Measurements from ENCODE around the gene HIVEP2.

The HIVEP2 gene

GRCh38 chr6:142765306-142765705 lies 179.7 kb downstream of the HIVEP2 start:
- no peak for DNase-seq

DNA sequence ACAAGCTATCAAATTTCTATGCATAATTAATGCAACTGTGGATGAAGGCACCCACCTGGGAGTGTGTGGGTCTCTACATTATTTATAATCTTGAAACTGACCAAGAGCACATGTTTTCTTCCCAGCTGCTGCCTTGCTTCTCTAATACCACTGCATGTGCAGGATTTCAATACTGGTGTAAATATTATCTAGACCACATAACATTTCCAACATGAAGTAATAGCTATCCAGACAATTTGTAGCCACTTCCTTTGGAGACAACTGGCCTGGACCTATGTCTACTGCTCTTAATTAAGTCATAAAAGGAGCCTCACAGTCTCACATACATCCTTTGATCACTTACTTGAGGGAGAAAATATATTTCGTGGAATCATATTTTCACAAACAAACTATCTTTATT lies 180.7 kb downstream of the HIVEP2 start:
- DNase-seq = no peak

DNA sequence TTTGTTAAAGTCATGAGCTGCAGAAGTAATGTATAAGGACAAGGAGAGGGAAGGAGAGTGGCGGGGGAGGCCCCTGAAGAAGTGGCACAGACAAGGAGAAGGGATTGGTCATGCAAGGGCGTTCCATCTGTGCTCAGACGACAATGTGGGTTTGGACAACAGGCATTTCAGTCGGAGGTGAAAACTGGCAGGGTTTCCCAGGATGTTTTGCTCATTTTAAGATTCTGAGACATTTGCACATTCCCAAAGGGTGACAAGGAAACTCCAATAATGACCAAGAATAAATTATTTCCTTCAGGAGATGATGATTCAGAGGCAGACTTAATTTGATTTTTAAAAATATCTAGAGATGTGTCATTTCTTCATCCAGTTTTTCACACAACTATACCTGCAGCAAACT lies 181.8 kb downstream of the HIVEP2 start:
- DNase-seq = no peak

DNA sequence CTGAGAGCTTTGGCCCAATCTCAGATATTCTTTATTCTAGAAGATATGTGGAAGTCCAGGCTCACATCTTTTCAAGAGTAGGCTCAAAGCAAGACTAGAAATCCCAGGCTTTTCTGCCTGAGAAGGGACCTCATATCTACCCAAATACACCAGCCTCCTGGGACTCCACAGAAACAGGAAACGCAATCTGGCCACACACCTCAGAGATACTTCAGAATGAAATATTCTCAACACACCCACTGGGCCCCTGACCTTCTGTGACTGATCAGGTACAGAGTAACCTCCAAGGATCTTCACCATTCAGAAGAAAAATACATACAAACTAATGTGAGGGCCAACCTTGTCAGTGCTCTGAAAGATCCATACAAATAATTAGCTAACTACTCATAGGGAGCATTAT lies 183.2 kb downstream of the HIVEP2 start:
- DNase-seq = no peak

DNA sequence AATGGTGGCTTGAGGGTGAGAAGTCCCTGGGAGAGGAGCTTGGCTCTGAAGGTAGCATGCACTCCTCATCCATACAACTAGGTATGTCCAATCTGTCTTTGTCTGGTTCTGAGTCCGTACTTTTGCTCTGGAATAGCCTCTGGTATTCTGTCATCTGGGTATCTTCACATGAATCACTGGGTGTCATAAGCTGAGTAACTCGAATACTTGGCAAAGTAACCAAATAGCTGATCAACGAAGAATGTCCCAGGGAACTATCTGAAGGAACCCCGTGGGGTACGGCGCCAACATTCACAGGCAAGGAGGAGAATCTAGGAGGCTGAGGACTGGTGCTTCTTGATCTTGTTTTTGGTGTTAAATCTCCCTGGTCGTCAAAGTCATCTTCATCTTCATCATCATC lies 184.8 kb downstream of the HIVEP2 start:
- no peak for DNase-seq

GRCh38 chr6:142758629-142759025 lies 186.3 kb downstream of the HIVEP2 start:
- DNase-seq = no peak

- no peak for DNase-seq
Observed at GRCh38 chr6:142757852-142758628, 186.9 kb downstream of the HIVEP2 start.

DNA sequence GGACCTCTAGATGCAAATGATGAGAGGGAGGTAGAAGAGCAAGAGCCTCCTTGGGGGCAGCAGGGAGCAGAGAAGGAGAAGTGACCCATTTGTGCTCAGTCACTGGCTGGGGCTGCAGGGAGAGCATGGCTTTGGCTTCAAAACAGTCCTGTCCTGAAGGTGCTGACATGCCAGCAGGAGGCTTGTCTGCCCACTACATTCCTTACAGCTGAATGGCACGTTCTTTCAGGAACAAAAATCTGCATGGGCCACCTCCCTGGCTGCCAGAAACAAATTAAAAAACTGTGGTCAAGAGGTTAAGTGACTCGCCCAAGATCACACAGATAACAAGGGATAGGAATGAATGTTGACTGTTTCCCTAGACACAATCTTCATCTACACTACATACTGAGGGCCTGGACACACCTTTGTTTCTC lies 188.8 kb downstream of the HIVEP2 start:
- DNase-seq = no peak

GRCh38 chr6:142753196-142753595 lies 191.8 kb downstream of the HIVEP2 start:
- DNase-seq = no peak

- DNase-seq = no peak
Observed at GRCh38 chr6:142752348-142752747, 192.6 kb downstream of the HIVEP2 start.

- no peak for DNase-seq
Observed at GRCh38 chr6:142751452-142751851, 193.5 kb downstream of the HIVEP2 start.

DNA sequence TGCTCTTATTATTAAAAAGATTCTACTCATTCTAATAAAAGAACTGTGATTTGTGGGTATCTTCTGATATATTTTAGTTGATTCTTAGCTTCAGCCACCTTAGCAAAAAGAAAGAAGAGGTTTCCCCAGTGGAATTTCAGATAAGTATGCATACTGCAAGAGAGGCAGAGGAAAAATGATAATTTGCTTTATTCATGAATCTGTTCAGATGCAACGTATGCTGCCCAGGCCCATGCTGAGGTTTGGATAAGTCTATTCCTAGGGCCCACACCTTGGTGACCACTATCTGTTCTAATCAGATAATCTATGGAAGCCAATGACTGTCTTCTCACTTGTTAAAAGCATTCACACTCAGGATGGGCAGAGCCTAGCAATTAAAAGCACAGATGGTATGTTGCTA lies 194.0 kb downstream of the HIVEP2 start:
- no peak for DNase-seq

GRCh38 chr6:142749556-142749955 lies 195.4 kb downstream of the HIVEP2 start:
- no peak for DNase-seq

DNA sequence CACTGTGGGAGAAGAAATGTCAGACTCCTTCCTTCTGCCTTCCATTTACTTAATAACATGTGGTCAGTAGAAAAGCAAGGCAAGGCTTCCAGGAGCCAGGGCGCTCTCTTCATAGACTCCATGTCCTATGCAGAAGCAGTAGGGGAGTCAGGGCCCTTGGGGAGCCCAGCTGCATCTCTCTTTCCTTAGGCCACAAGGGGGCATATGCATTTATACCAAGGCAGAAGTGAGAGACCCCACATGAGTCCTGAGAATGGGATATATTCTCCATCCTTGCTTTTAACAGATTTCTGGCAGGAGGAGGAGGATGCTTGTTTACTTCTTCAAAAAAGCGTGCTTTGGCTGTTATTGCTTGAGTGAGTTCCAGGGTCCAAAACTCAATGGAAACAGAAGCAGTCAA lies 198.5 kb downstream of the HIVEP2 start:
- DNase-seq = no peak

GRCh38 chr6:142744836-142745235 lies 200.1 kb downstream of the HIVEP2 start:
- DNase-seq = no peak

GRCh38 chr6:142740449-142740848 lies 204.5 kb downstream of the HIVEP2 start:
- no peak for DNase-seq

GRCh38 chr6:142738731-142739130 lies 206.2 kb downstream of the HIVEP2 start:
- DNase-seq = no peak

DNA sequence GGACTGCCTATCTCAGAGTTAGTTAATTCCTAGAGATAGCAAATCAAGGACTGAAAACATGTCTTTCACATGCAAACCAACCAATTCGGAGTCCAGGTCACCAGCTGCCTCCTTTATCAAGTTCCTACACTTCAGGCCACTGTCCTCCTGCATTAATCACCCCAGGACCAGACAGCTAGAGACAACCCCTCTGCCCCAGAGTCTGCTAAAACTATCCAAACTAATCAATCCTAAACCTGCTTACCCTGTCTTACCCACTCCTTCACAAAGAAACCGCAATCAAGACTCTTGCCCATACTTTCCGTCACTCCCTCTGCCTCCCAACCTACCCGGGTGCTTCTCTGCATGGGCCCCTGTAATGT lies 207.0 kb downstream of the HIVEP2 start:
- no peak for DNase-seq

DNA sequence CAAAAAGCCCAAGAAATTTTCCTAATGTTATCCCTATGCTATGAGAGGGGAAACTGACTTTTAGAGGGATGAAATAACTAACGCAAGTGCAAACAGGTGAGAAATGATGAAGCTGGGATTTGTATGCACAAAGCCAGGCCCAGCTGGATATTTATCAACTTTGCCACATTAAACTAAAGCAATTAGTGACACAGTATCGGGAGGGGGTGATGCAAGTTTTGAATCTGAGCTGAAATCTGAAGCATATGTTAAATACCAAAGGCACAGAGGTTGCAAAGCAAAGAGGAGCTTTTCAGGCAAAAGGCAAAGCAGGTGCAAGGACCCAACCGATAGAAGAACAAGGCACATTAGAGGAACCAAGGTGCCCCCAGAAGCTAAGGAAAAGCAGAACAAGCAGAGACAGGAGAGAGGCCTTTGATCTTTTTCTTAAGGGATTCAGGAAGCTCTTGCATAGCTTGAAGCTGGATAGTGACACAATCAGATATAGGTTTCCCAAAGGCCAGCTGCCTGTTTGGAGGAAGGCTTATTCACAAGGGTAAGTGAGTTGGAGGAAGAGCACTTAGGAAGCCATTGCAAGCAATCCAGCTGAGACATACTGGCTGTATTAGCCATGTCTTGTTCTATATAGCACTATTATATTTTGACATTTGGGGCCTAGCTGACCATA lies 207.5 kb downstream of the HIVEP2 start:
- no peak for DNase-seq

- no peak for DNase-seq
Observed at GRCh38 chr6:142735204-142735603, 209.8 kb downstream of the HIVEP2 start.

GRCh38 chr6:142732790-142733189 lies 212.2 kb downstream of the HIVEP2 start:
- DNase-seq = no peak

DNA sequence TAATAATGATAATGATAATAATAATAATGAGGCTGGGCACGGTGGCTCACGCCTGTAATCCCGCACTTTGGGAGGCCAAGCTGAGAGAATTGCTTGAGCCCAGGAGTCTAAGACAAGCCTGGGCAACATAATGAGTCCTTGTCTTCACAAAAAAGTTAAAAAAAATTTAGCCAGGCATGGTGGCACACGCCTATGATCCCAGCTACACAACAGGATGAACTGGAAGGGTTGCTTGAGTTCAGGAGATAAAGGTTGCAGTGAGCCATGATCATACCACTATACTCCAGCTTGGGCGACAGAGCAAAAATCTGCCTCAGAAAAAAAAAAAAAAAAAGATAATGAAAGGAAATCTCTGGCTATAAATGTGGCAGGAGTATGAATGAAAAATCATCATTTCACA lies 213.4 kb downstream of the HIVEP2 start:
- no peak for DNase-seq

- no peak for DNase-seq
Observed at GRCh38 chr6:142729618-142730017, 215.4 kb downstream of the HIVEP2 start.

DNA sequence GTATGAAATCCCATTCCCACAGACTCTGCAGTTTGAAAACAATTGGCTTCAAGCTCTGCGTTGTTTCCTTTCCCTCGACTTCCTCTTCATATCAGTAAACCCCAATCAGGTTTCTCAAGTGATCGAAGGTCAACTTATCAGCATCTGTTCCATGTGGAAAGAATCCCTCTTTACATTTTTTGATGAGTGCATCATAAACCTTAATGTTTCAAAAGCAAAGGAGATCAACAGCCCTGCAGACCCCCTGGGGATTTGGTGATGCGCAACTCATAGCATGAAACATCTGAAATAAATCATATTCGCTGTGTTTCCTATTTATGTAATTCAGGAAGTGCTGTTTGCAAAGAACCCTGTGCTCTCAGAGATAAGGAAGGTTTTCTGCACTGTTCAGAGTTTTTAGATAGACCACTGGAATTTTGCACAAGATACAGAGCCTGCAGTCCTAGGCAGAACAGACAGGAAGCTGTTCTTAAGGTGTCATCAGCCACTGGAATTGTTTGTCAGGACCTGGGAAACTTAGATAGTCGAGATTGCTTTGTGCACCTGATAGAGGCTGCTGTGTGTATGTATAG lies 216.0 kb downstream of the HIVEP2 start:
- DNase-seq = no peak
